HepG2 (cell line): ENCODE data around the gene IFT122. TPM values are rescaled to one million over a fixed set of nuclear protein-coding genes. Genes with fewer than 3 reads are reported as not detected.

Experiments used
- EP300 ChIP-seq, 3 experiments: sonication (generic) in 1 of 3; formaldehyde crosslinking in 1 of 3; IDR thresholded peaks; 2 replicates each; pipeline versions ENCODE4 v1.5.1 to v1.6.1; 2011 to 2020; ENCODE audit warnings: low read depth in 2 of 3, low read length in 2 of 3, borderline replicate concordance in 1 of 3, improper control_type of control experiment in 1 of 3, mild to moderate bottlenecking in 1 of 3, missing genetic modification reagents in 1 of 3, moderate library complexity in 1 of 3
- ERF ChIP-seq: IDR thresholded peaks from 2 replicates; pipeline ENCODE4 v1.6.1; 2018; ENCODE audit warnings: missing biosample characterization, missing genetic modification reagents
- GATAD1 ChIP-seq: IDR thresholded peaks from 2 replicates; pipeline ENCODE4 v1.6.1; 2016; ENCODE audit warnings: missing genetic modification reagents, missing compliant biosample characterization
- MATR3 ChIP-seq: sonication (generic); formaldehyde crosslinking; IDR thresholded peaks from 2 replicates; pipeline ENCODE4 v1.4.0; 2020; ENCODE audit warnings: missing genetic modification reagents
- MEIS1 ChIP-seq: sonication (generic); formaldehyde crosslinking; IDR thresholded peaks from 2 replicates; pipeline ENCODE4 v1.9.0; 2021; ENCODE audit warnings: mild to moderate bottlenecking, missing genetic modification reagents, moderate library complexity, borderline replicate concordance
- NRL ChIP-seq: sonication (generic); formaldehyde crosslinking; IDR thresholded peaks from 2 replicates; pipeline ENCODE4 v1.5.0; 2020; ENCODE audit warnings: missing genetic modification reagents, mild to moderate bottlenecking, moderate library complexity, borderline replicate concordance
- PHF8 ChIP-seq: sonication (generic); formaldehyde crosslinking; IDR thresholded peaks from 2 replicates; pipeline ENCODE4 v1.5.0; 2020; ENCODE audit warnings: missing genetic modification reagents
- RNF2 ChIP-seq: fragments of 450-650 bp; conservative IDR thresholded peaks from 2 replicates; pipeline ENCODE4 v1.6.1; 2016; ENCODE audit warnings: low read depth
- SAP130 ChIP-seq: IDR thresholded peaks from 2 replicates; pipeline ENCODE4 v1.6.1; 2016; ENCODE audit warnings: low read depth
- ZFY ChIP-seq: sonication (generic); formaldehyde crosslinking; IDR thresholded peaks from 2 replicates; pipeline ENCODE4 v1.4.0; 2020; ENCODE audit warnings: missing genetic modification reagents
- ZKSCAN5 ChIP-seq: sonication (generic); formaldehyde crosslinking; IDR thresholded peaks from 2 replicates; pipeline ENCODE4 v1.5.1; 2020; ENCODE audit warnings: mild to moderate bottlenecking, missing genetic modification reagents
- ZNF747 ChIP-seq: sonication (generic); formaldehyde crosslinking; IDR thresholded peaks from 2 replicates; pipeline ENCODE4 v1.8.1; 2023; ENCODE audit warnings: missing genetic modification reagents, mild to moderate bottlenecking, borderline replicate concordance
- ZNF776 ChIP-seq: sonication (generic); formaldehyde crosslinking; IDR thresholded peaks from 2 replicates; pipeline ENCODE4 v1.4.0; 2020; ENCODE audit warnings: mild to moderate bottlenecking, missing genetic modification reagents
- ZZZ3 ChIP-seq: sonication (generic); formaldehyde crosslinking; IDR thresholded peaks from 2 replicates; pipeline ENCODE4 v1.4.0; 2020; ENCODE audit warnings: missing genetic modification reagents, mild to moderate bottlenecking, borderline replicate concordance
- polyA plus RNA-seq, 8 experiments: library from polyadenylated mRNA; depleted of rRNA in 3 of 8; stranded (reverse) in 7 of 8; unstranded in 1 of 8; fragments of >200 nt; fragmentation: Illumina TruSeq in 4 of 8; extraction: Trizol in 4 of 8; gene quantifications; 2 replicates each; pipeline versions ENCODE4 v1.2.1 to v1.2.3, GENCODE V29; 2011 to 2016; ENCODE audit warnings: low read depth in 4 of 8, missing spikeins in 1 of 8, mixed read lengths in 1 of 8; ENCODE audit not compliant: insufficient read depth in 1 of 8
- total RNA-seq, 5 experiments: library from RNA; depleted of rRNA; stranded (reverse); fragments of >200 nt; fragmentation: Illumina TruSeq; extraction: Trizol; gene quantifications; 2 replicates each; pipeline ENCODE4 v1.2.3, GENCODE V29; 2016; ENCODE audit warnings: low read depth in 1 of 5
- TF ChIP-seq, protein P1 (sequence below): sonication (generic); formaldehyde crosslinking; IDR thresholded peaks from 2 replicates; pipeline ENCODE4 v1.4.0; 2020; ENCODE audit warnings: missing genetic modification reagents; ENCODE audit errors: not compliant biosample characterization
- TF ChIP-seq, protein P2 (sequence below): sonication (generic); formaldehyde crosslinking; IDR thresholded peaks from 2 replicates; pipeline ENCODE4 v1.4.0; 2020; ENCODE audit warnings: missing genetic modification reagents
- TF ChIP-seq, protein P3 (sequence below): sonication (generic); formaldehyde crosslinking; IDR thresholded peaks from 2 replicates; pipeline ENCODE4 v1.5.0; 2020; ENCODE audit warnings: missing genetic modification reagents
- TF ChIP-seq, protein P4 (sequence below): sonication (generic); formaldehyde crosslinking; IDR thresholded peaks from 2 replicates; pipeline ENCODE4 v1.4.0; 2020; ENCODE audit warnings: missing genetic modification reagents, borderline replicate concordance
- TF ChIP-seq, protein P5 (sequence below): sonication (generic); formaldehyde crosslinking; IDR thresholded peaks from 2 replicates; pipeline ENCODE4 v1.5.0; 2020; ENCODE audit warnings: missing genetic modification reagents

The IFT122 gene
- total and polyA plus RNA-seq, 2 of the 13 experiments (the other 11 are each of a cell fraction or from before 2014, with no cell fraction given) = 10.1 to 10.3 TPM

DNA sequence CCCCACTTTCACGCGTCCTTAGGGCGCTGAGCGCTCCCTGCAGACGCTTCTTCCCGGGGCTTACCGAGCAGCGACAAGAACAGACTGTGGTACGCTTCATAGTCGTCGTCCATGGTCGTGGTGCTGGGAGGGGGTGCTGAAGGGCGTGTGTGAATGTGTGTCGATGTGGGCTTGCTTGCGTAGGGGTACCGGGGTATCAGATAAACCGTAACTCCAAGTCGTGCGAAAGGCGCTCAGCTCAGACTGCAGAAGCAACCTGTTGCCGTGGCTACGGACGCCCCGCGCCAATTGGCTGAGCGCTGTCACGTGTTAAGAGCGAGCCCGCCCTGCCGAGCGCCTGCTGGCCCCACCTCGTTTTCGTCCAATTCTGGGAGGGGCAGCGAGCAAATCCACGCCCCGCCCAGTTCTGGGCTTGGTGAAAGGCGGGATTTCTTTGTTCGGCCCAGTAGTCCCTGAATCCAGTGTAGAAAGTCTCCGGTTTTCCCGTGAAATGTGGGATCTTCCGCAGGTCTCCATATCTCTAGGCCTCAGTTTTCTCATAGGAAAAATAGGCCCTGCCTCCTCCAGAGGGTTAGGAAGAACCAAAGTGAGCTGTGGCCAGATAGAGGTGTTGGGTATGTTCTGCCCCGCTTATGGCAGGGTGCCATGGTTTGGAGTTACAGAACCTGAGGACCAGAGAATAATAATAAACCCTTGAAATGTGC is 11.5 kb upstream of the IFT122 start, which contains the start of gene EFCAB12 (continued):
- TF ChIP-seq, protein P1, sequence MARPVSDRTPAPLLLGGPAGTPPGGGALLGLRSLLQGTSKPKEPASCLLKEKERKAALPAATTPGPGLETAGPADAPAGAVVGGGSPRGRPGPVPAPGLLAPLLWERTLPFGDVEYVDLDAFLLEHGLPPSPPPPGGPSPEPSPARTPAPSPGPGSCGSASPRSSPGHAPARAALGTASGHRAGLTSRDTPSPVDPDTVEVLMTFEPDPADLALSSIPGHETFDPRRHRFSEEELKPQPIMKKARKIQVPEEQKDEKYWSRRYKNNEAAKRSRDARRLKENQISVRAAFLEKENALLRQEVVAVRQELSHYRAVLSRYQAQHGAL = no peak
- TF ChIP-seq MEIS1 (CRISPR knock-in tag) (0 out of 2 replicates have a peak, but pooled peaks have one; percentile 48), NRL (0 out of 2 replicates have a peak, but pooled peaks have one; percentile 58), ZKSCAN5 (CRISPR knock-in tag) (no peak), MATR3 (CRISPR knock-in tag) (no peak), RNF2 (no peak), PHF8 (peak; percentile 43; the same call in 1 of the 2 replicates), SAP130 (CRISPR knock-in tag) (peak; percentile 87), ZNF747 (peak; percentile 38; the same call in 1 of the 2 replicates), ZFY (CRISPR knock-in tag) (peak; percentile 70), ZZZ3 (0 out of 2 replicates have a peak, but pooled peaks have one; percentile 45), ERF (CRISPR knock-in tag) (0 out of 2 replicates have a peak, but pooled peaks have one; percentile 31), ZNF776 (CRISPR knock-in tag) (no peak), GATAD1 (CRISPR knock-in tag) (peak; percentile 31; the same call in 1 of the 2 replicates), EP300 (IDR thresholded peaks at IDR 0.05; ENCODE audit: low read depth in 2 of 2, low read length in 2 of 2) (no peak), EP300 (CRISPR knock-in tag; IDR thresholded peaks at IDR 0.05; ENCODE audit: borderline replicate concordance) (no peak)
- TF ChIP-seq, protein P2, sequence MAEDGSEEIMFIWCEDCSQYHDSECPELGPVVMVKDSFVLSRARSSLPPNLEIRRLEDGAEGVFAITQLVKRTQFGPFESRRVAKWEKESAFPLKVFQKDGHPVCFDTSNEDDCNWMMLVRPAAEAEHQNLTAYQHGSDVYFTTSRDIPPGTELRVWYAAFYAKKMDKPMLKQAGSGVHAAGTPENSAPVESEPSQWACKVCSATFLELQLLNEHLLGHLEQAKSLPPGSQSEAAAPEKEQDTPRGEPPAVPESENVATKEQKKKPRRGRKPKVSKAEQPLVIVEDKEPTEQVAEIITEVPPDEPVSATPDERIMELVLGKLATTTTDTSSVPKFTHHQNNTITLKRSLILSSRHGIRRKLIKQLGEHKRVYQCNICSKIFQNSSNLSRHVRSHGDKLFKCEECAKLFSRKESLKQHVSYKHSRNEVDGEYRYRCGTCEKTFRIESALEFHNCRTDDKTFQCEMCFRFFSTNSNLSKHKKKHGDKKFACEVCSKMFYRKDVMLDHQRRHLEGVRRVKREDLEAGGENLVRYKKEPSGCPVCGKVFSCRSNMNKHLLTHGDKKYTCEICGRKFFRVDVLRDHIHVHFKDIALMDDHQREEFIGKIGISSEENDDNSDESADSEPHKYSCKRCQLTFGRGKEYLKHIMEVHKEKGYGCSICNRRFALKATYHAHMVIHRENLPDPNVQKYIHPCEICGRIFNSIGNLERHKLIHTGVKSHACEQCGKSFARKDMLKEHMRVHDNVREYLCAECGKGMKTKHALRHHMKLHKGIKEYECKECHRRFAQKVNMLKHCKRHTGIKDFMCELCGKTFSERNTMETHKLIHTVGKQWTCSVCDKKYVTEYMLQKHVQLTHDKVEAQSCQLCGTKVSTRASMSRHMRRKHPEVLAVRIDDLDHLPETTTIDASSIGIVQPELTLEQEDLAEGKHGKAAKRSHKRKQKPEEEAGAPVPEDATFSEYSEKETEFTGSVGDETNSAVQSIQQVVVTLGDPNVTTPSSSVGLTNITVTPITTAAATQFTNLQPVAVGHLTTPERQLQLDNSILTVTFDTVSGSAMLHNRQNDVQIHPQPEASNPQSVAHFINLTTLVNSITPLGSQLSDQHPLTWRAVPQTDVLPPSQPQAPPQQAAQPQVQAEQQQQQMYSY (CRISPR knock-in tag) = no peak
- TF ChIP-seq, protein P3, sequence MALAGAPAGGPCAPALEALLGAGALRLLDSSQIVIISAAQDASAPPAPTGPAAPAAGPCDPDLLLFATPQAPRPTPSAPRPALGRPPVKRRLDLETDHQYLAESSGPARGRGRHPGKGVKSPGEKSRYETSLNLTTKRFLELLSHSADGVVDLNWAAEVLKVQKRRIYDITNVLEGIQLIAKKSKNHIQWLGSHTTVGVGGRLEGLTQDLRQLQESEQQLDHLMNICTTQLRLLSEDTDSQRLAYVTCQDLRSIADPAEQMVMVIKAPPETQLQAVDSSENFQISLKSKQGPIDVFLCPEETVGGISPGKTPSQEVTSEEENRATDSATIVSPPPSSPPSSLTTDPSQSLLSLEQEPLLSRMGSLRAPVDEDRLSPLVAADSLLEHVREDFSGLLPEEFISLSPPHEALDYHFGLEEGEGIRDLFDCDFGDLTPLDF = peak; percentile 78
- TF ChIP-seq, protein P4, sequence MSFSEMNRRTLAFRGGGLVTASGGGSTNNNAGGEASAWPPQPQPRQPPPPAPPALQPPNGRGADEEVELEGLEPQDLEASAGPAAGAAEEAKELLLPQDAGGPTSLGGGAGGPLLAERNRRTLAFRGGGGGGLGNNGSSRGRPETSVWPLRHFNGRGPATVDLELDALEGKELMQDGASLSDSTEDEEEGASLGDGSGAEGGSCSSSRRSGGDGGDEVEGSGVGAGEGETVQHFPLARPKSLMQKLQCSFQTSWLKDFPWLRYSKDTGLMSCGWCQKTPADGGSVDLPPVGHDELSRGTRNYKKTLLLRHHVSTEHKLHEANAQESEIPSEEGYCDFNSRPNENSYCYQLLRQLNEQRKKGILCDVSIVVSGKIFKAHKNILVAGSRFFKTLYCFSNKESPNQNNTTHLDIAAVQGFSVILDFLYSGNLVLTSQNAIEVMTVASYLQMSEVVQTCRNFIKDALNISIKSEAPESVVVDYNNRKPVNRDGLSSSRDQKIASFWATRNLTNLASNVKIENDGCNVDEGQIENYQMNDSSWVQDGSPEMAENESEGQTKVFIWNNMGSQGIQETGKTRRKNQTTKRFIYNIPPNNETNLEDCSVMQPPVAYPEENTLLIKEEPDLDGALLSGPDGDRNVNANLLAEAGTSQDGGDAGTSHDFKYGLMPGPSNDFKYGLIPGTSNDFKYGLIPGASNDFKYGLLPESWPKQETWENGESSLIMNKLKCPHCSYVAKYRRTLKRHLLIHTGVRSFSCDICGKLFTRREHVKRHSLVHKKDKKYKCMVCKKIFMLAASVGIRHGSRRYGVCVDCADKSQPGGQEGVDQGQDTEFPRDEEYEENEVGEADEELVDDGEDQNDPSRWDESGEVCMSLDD (CRISPR knock-in tag) = peak; percentile 33; the same call in 1 of the 2 replicates
- TF ChIP-seq, protein P5, sequence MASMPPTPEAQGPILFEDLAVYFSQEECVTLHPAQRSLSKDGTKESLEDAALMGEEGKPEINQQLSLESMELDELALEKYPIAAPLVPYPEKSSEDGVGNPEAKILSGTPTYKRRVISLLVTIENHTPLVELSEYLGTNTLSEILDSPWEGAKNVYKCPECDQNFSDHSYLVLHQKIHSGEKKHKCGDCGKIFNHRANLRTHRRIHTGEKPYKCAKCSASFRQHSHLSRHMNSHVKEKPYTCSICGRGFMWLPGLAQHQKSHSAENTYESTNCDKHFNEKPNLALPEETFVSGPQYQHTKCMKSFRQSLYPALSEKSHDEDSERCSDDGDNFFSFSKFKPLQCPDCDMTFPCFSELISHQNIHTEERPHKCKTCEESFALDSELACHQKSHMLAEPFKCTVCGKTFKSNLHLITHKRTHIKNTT (CRISPR knock-in tag) = no peak
